NCI-H2029 (cell line): ENCODE results near the gene CTTN.

Experiments used
- DNase-seq: peaks from one replicate; lab custom pipeline; 2025; lab: John Stamatoyannopoulos, UW

CTTN gene

DNA sequence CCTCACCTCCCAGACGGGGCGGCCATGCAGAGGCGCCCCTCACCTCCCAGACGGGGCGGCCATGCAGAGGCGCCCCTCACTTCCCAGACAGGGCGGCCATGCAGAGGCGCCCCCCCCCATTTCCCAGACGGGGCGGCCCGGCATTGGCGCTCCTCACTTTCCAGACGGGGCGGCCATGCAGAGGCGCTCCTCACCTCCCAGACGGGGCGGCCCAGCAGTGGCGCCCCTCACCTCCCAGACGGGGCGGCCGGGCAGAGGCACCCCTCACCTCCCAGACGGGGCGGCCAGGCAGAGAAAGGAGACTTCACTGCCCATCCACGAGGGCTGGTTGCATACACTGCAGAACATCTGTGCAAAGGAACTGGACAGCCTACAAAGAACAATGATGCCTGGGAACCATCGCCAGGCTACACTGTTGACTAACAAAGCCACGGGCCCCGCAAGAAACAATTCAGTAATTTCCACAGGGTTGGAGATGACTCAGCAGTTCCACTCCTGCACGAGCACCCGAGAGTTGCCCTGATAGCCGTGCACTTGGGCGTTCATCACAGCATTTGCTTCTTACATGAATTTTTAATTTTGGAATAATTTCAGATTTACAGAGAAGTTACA is 58.7 kb downstream of the CTTN start:
- no peak for DNase-seq

GRCh38 chr11:70458736-70459135 is 60.4 kb downstream of the CTTN start:
- no peak for DNase-seq

DNA sequence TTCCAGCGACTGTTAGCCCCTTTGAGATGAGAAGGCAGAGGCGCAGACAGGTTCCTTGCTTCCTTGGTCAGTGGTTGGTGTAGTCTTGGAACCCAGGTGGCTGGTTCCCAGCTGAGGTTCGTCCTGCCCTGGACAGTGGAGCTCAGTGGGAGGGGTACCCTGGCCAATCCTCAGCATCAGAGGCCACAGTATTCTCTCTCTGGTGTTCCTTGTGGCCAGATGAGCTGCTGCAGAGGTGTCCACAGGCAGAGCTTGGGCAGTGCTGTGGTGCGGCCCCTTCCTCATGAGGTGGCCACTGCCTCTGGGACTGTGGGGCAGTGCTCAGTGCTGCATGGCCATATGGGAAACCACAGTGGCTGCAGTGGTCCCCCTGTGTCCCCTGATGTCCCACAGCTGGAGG is 61.8 kb downstream of the CTTN start:
- DNase-seq = no peak

DNA sequence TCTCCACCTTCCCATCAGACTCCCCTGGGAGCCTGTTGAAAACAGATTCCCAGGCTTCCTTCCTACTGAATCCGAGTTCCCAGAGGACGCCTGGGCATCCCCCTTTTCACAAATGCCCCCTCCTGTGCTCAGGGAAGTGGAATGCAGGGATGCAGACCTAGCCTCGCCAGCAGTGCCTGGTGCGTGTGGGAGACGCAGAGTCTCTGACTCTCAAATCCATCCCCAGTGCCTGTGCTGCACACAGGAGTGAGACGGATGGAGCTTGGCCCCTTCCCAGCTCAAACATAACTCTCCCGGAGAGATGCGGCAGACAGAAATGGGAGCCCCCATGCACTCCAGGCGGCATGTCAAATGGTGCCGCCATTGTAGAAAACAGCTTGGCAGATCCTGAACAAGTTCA is 62.6 kb downstream of the CTTN start:
- no peak for DNase-seq

GRCh38 chr11:70462818-70463477 is 64.6 kb downstream of the CTTN start:
- no peak for DNase-seq

- no peak for DNase-seq
Measured at GRCh38 chr11:70463478-70464255, 65.3 kb downstream of the CTTN start.

DNA sequence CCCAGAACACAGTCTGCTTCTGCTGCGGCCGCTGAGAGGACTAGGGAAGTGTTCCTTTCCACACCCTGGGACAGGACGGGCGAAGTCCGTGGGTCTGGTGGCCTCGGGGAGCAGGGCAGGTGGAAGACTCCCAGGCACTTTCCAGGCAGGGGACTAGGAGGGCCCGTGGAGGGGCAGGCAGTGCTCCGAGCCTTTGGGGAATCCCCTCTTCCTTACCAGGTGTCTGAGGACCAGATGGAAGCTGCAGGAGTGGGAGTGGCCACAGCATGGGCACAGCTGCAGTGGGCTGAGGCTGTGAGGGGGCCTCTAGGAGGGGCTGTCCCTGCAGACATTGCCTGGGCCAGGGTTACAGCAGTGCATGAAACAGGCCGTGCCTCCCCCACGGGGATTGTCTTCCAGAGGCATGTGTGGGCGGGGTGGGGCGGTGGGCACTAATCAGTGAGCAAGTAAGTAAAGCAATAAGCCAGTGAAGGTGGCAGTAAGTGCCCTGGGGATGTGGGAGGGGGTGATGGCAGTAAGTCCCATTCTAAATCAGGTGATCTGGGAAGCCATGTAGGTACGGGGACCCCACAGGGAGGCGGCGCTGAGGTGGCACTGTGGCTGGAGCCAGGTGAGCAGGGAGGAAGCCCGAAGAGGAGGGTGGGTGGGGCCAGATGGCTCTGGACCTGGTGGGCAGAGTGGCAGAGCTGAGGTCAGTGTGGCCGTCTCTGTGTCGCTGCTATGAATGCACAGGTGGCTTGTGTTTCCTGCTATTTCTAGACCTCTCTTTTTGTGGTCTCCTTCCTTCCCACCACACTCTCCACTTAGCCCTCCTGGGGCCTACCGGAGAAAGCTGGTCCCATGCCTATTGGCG is 66.4 kb downstream of the CTTN start:
- no peak for DNase-seq

- no peak for DNase-seq
Measured at GRCh38 chr11:70466154-70466553, 67.8 kb downstream of the CTTN start.

DNA sequence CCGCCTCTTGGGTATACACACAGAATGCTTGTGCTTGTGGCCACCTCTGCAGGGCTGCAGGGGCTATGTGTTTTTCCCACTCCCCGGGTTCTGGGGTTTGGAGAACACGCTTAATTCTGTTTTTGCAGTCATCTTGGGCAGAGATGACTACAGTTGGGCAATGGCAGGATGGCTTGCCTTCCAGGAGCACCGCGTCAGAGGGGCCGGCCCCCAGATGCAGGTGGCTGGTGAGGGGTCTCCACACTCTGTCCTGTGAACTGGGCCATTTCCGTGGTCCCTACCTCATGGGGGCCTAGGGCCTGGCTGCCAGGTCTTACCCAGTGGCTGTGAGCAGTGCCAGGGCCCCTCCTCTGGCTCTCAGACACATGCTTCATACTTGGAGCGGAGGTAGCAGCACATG is 68.3 kb downstream of the CTTN start:
- DNase-seq = no peak

- peak; percentile 21 for DNase-seq
Measured at GRCh38 chr11:70467201-70468085, 69.1 kb downstream of the CTTN start.

DNA sequence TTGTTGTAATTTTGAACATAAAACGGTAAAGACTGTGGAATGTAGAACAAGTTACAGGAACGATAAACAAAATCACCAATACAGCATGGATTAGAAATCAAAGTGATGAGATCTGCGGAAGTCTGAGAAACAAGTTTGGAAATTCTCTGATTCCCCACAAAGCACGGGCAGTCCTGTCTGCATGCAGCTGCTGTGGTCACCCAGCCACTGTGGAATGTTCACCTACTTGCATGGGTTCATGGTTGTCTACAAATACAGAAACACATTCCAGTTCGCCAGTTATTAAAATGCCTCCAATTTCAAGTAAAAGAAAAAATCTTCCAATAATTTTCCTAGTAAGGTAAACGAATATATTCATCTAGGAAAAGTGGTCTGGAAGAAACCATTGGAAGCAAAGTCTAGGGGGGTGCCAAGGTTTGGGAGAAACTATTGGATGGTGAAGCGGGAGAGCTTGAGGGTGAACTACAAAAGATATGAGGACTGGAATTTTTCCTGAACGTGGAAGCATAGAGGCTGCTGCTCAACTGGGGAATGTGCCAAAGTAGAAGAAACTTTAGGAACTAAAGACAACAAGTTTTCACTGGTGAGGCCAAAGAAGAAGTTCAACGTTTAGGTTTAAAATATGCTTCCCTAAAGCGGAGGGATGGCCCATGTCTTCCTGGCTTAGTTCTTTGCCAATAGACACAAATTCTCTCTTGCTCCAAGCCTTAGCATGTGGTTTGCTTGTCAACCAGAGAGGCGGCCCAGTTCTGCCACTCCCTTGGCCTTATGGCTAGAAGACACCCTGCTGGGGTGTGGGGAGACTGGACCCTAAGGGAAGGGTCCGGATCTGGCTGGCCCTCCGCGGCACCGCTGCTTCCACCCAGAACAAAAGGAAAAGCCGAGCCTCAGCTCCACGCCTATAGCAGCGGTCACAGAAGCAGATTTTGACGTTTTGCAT is 70.2 kb downstream of the CTTN start:
- no peak for DNase-seq

GRCh38 chr11:70470127-70470526 is 71.8 kb downstream of the CTTN start:
- DNase-seq = no peak

GRCh38 chr11:70471254-70471653 is 72.9 kb downstream of the CTTN start:
- no peak for DNase-seq

DNA sequence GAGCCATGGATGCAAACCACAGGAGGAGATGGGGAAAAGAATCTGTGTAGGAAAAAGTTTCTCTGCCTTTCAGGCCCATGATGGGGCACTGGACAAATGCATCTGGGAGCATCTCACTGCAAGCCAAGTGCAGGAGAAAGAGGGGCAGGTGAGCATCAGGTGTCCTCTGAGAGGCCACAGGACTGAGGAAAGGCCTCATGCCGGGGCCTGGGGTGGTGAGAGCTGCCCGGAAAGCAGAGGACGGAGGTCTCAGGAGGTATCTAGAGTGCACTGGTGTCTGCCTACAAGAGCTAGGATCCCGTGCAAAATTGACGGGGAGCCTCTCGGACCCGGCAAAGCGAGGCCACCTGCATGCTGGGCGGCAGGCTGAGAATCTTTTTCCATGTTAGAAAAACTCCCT is 73.9 kb downstream of the CTTN start:
- DNase-seq = no peak

DNA sequence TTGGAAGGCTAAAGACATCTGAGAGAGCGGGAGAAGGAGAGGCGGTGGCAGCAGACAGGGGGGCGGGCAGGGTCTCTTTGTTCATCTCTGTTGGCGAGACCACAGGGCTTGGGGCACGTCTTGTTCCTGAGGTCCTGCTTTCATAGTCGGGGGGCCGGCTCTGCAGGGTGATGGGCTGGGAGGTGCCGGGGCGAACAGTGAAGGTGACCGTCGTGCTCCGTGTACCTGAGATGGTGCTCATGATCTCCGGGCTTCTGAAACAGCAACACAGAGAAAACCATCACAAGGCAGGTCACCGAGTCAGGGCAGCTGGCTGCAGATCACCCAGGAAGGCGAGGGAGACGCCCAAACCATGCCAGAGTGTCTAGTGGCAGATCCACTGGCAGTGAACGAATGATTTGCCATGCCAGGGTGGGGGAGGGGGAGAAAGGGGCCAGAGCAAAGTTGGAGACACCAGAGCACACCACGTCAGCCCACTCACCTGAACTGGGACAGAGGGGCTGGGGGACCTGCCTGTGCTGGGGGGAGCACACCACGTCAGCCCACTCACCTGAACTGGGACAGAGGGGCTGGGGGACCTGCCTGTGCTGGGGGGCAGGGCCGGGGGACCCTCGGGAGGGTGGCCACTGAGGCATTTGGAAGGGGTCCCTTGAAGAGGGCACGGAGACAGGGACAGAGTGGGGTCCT is 75.0 kb downstream of the CTTN start:
- no peak for DNase-seq

DNA sequence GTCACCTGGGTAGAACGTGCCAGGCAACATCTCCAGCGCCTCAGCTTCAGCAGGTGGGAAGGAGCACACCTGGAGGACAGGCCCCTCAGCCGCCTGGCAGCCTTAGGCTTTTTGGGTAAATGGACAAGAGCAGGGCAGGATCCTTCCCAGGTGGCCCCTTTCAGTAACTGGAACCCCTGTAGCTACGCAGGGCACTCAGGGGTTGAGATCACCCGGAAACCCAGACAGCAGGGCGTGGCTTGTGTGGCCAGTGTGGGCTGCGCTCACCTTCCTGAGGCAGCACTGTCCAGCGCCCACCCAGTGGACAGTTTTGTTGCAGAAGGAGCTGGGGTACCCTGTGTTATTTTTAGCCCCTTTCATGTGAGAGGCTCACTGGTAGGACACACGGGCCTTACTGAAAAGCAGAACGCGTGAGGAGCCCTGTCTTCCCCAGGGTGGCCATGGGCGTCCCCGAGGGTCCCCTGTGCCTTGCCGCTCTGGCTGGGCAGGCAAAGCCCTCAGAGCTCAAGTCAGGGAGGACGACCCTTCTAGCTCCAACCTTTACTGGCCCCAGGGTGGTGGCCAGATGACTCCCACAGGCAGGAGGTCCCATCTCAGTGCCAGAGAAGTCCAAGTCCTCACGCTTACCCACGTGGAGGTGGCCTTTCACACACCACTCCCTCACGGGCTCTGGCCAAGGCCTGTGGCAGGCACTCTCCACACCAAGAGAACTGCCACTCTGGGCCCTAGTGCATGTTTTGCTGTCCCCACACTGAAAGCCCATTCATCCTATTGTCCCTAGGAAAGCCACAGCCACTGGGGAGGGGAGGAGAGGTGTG is 75.8 kb downstream of the CTTN start:
- no peak for DNase-seq

- no peak for DNase-seq
Measured at GRCh38 chr11:70474710-70475109, 76.4 kb downstream of the CTTN start.

- no peak for DNase-seq
Measured at GRCh38 chr11:70476669-70477068, 78.3 kb downstream of the CTTN start.

- DNase-seq = no peak
Measured at GRCh38 chr11:70477176-70477575, 78.8 kb downstream of the CTTN start.
